Trophoblast cell (in vitro differentiated cells and primary cell): Measurements from ENCODE around the gene HMGCS1.
A peak's percentile ranks its signal among the peaks of the same experiment; 100 is the strongest.

Source experiments
- DNase-seq, 2 donors: peaks; one replicate each; pipeline ENCODE4 v3.0.0-alpha.2; 2016
- H2AFZ ChIP-seq: 2 replicates; pipeline ENCODE4 v1.6.1; 2013; ENCODE audit warnings: low read length, moderate library complexity, mild to moderate bottlenecking; ENCODE audit not compliant: insufficient read depth, poor library complexity
- H2AK5ac ChIP-seq: 2 replicates; pipeline ENCODE4 v1.6.1; 2013; ENCODE audit warnings: mild to moderate bottlenecking, low read length
- H2BK120ac ChIP-seq: 2 replicates; pipeline ENCODE4 v1.6.1; 2013; ENCODE audit warnings: low read length, mild to moderate bottlenecking, moderate library complexity; ENCODE audit not compliant: insufficient read depth, poor library complexity
- H2BK12ac ChIP-seq: 2 replicates; pipeline ENCODE4 v1.6.1; 2013; ENCODE audit warnings: mild to moderate bottlenecking, low read length, moderate library complexity
- H2BK5ac ChIP-seq: 2 replicates; pipeline ENCODE4 v1.6.1; 2013; ENCODE audit warnings: low read length, low read depth, moderate library complexity, mild to moderate bottlenecking; ENCODE audit not compliant: poor library complexity
- H3K14ac ChIP-seq: 2 replicates; pipeline ENCODE4 v1.6.1; 2013; ENCODE audit warnings: mild to moderate bottlenecking, low read length
- H3K18ac ChIP-seq: 2 replicates; pipeline ENCODE4 v1.6.1; 2013; ENCODE audit warnings: mild to moderate bottlenecking, low read length
- H3K23ac ChIP-seq: 2 replicates; pipeline ENCODE4 v1.6.1; 2013; ENCODE audit warnings: low read length
- H3K27ac ChIP-seq: 2 replicates; pipeline ENCODE4 v1.5.1; 2013; ENCODE audit warnings: low read depth, mild to moderate bottlenecking, inconsistent platforms, low read length, moderate library complexity
- H3K27me3 ChIP-seq: 2 replicates; pipeline ENCODE4 v1.6.1; 2013; ENCODE audit warnings: inconsistent platforms, mild to moderate bottlenecking, low read length, moderate library complexity; ENCODE audit not compliant: insufficient read depth
- H3K36me3 ChIP-seq, 2 experiments: 1 replicate in 1 of 2; 2 replicates in 1 of 2; pipeline ENCODE4 v1.6.1; 2013; ENCODE audit warnings: low read length in 2 of 2, mild to moderate bottlenecking in 2 of 2, moderate library complexity in 1 of 2; ENCODE audit not compliant: insufficient read depth in 2 of 2, control insufficient read depth in 1 of 2
- H3K4ac ChIP-seq: 2 replicates; pipeline ENCODE4 v1.6.1; 2013; ENCODE audit warnings: low read depth, mild to moderate bottlenecking, low read length, moderate library complexity
- H3K4me1 ChIP-seq, 2 experiments: 1 replicate in 1 of 2; 2 replicates in 1 of 2; pipeline ENCODE4 v1.6.1; 2013; ENCODE audit warnings: low read length in 2 of 2, mild to moderate bottlenecking in 2 of 2, moderate library complexity in 1 of 2; ENCODE audit not compliant: insufficient read depth in 2 of 2, control insufficient read depth in 1 of 2
- H3K4me2 ChIP-seq: 2 replicates; pipeline ENCODE4 v1.6.1; 2013; ENCODE audit warnings: inconsistent platforms, mild to moderate bottlenecking, low read length, moderate library complexity
- H3K4me3 ChIP-seq: 2 replicates; pipeline ENCODE4 v1.5.1; 2013; ENCODE audit warnings: mild to moderate bottlenecking, low read depth, low read length, inconsistent platforms
- H3K79me1 ChIP-seq: one replicate; pipeline ENCODE4 v1.6.1; 2013; ENCODE audit warnings: low read length
- H3K79me2 ChIP-seq: 2 replicates; pipeline ENCODE4 v1.6.1; 2013; ENCODE audit warnings: low read length, mild to moderate bottlenecking; ENCODE audit not compliant: control insufficient read depth, insufficient read depth, poor library complexity
- H3K9ac ChIP-seq: 2 replicates; pipeline ENCODE4 v1.6.1; 2013; ENCODE audit warnings: mild to moderate bottlenecking, low read length
- H3K9me3 ChIP-seq: 2 replicates; pipeline ENCODE4 v1.6.1; 2013; ENCODE audit warnings: low read depth, mild to moderate bottlenecking, control low read depth, inconsistent platforms, low read length; ENCODE audit not compliant: insufficient read depth
- H4K12ac ChIP-seq: 2 replicates; pipeline ENCODE4 v1.6.1; 2013; ENCODE audit warnings: low read depth, mild to moderate bottlenecking, low read length, moderate library complexity
- H4K8ac ChIP-seq: 2 replicates; pipeline ENCODE4 v1.6.1; 2013; ENCODE audit warnings: low read depth, mild to moderate bottlenecking, low read length, moderate library complexity
- H4K91ac ChIP-seq: one replicate; pipeline ENCODE4 v1.6.1; 2013; ENCODE audit warnings: low read depth, mild to moderate bottlenecking, low read length, moderate library complexity
- WGBS: extraction: QIAGEN DNeasy Blood & Tissue Kit; methylation state at CpG from one replicate; pipeline ENCODE4 v1.1.7; 2013; ENCODE audit warnings: missing lambda C conversion rate; ENCODE audit not compliant: insufficient read length, insufficient coverage; ENCODE audit errors: extremely low coverage; 5-methylcytosine and 5-hydroxymethylcytosine counted together

The HMGCS1 gene

GRCh38 chr5:43357067-43357466 lies 43.9 kb upstream of the HMGCS1 start:
- no peak for DNase-seq
- Histone ChIP-seq H3K4me2 (no peak overlapping the region), H2AK5ac (no peak overlapping the region), H3K14ac (no peak overlapping the region), H3K4me3 (no peak overlapping the region), H2AFZ (no peak overlapping the region), H2BK12ac (no peak overlapping the region), H3K4ac (no peak overlapping the region), H2BK5ac (no peak overlapping the region), H4K91ac (no peak overlapping the region), H3K9me3 (peaks cover 1% of the 10 kb centered on the region), H3K9ac (no peak overlapping the region), H3K79me1 (no peaks in the 10 kb centered on the region), H4K12ac (no peak overlapping the region), H3K27ac (no peak overlapping the region), H3K18ac (no peak overlapping the region), H3K27me3 (no peaks in the 10 kb centered on the region), H3K4me1 (no peaks in the 10 kb centered on the region), H3K23ac (no peak overlapping the region), H2BK120ac (no peak overlapping the region), H3K79me2 (no peaks in the 10 kb centered on the region), H3K36me3 (no peaks in the 10 kb centered on the region), H4K8ac (no peak overlapping the region)
- no CpG with 5 or more reads among the region's 2 CpGs for WGBS

GRCh38 chr5:43354774-43355173 lies 41.6 kb upstream of the HMGCS1 start:
- DNase-seq = no peak
- Histone ChIP-seq H3K18ac (no peak overlapping the region), H2AFZ (no peak overlapping the region), H3K23ac (no peak overlapping the region), H3K9ac (no peak overlapping the region), H2BK120ac (no peak overlapping the region), H3K27ac (no peak overlapping the region), H3K4me3 (peak overlapping the region; percentile 1), H3K4me2 (no peak overlapping the region), H4K12ac (no peak overlapping the region), H3K9me3 (peaks cover 1% of the 10 kb centered on the region), H4K91ac (no peak overlapping the region), H3K79me2 (no peaks in the 10 kb centered on the region), H3K4me1 (no peaks in the 10 kb centered on the region), H3K36me3 (no peaks in the 10 kb centered on the region), H3K79me1 (no peaks in the 10 kb centered on the region), H2AK5ac (no peak overlapping the region), H2BK12ac (no peak overlapping the region), H3K14ac (no peak overlapping the region), H4K8ac (no peak overlapping the region), H3K27me3 (no peaks in the 10 kb centered on the region), H3K4ac (no peak overlapping the region), H2BK5ac (no peak overlapping the region)
- no CpG with 5 or more reads among the region's 3 CpGs for WGBS

- Histone ChIP-seq H2BK5ac (no peak overlapping the region), H4K8ac (no peak overlapping the region), H3K4me2 (no peak overlapping the region), H3K27ac (no peak overlapping the region), H3K9me3 (no peaks in the 10 kb centered on the region), H2AFZ (no peak overlapping the region), H3K18ac (no peak overlapping the region), H3K14ac (no peak overlapping the region), H2BK120ac (no peak overlapping the region), H3K79me1 (no peaks in the 10 kb centered on the region), H4K12ac (no peak overlapping the region), H2AK5ac (no peak overlapping the region), H3K4ac (no peak overlapping the region), H3K4me3 (no peak overlapping the region), H3K36me3 (no peaks in the 10 kb centered on the region), H3K4me1 (no peaks in the 10 kb centered on the region), H3K23ac (no peak overlapping the region), H3K27me3 (no peaks in the 10 kb centered on the region), H2BK12ac (no peak overlapping the region), H3K79me2 (no peaks in the 10 kb centered on the region), H4K91ac (no peak overlapping the region), H3K9ac (no peak overlapping the region)
- no CpG with 5 or more reads among the region's 1 CpG for WGBS
- DNase-seq = peak in 1 of 2 donors; percentile 11
Observed at GRCh38 chr5:43353668-43354067, 40.5 kb upstream of the HMGCS1 start.

- Histone ChIP-seq H2BK12ac (no peak overlapping the region), H2BK5ac (no peak overlapping the region), H3K27ac (no peak overlapping the region), H4K91ac (no peak overlapping the region), H3K14ac (no peak overlapping the region), H3K4ac (no peak overlapping the region), H4K8ac (no peak overlapping the region), H3K4me2 (no peak overlapping the region), H4K12ac (no peak overlapping the region), H3K4me3 (no peak overlapping the region), H3K18ac (no peak overlapping the region), H2AFZ (no peak overlapping the region), H3K79me2 (no peaks in the 10 kb centered on the region), H3K4me1 (no peaks in the 10 kb centered on the region), H2BK120ac (no peak overlapping the region), H3K9ac (no peak overlapping the region), H2AK5ac (no peak overlapping the region), H3K79me1 (no peaks in the 10 kb centered on the region), H3K36me3 (no peaks in the 10 kb centered on the region), H3K23ac (no peak overlapping the region), H3K27me3 (no peaks in the 10 kb centered on the region), H3K9me3 (no peaks in the 10 kb centered on the region)
- no CpG with 5 or more reads among the region's 2 CpGs for WGBS
- DNase-seq = no peak
Observed at GRCh38 chr5:43352915-43353314, 39.7 kb upstream of the HMGCS1 start.
